NK-92 treated with Interleukin-12 subunit alpha and Interleukin-12 subunit beta, amount 100 ng/mL, for 24 hours (cell line): ENCODE measurements around the gene GRK3.

Experiments used
- DNase-seq: peaks from one replicate; lab custom pipeline; 2025; lab: John Stamatoyannopoulos, UW

The GRK3 gene

GRCh38 chr22:25663654-25664053 is 99.2 kb downstream of the GRK3 start:
- no peak for DNase-seq

DNA sequence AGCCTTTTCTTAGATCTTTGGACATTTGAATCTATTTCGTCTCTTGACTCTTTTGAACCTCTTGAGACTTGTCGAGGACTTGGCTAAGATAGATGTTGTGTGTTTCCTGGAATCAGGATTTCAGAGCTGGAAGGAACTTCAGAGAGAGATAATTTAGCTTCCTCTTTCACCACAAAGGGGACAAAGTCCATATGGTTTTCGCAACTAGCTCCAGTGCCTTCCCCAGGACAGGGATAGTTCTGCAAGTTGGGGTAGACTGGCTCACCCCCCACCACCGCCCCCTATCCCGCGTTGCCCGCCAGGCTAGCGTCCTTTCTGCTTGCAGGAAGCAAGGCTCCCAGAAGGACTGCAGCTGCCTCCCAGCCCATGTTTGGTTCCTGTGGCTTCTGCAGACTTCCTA is 101.8 kb downstream of the GRK3 start:
- no peak for DNase-seq

DNA sequence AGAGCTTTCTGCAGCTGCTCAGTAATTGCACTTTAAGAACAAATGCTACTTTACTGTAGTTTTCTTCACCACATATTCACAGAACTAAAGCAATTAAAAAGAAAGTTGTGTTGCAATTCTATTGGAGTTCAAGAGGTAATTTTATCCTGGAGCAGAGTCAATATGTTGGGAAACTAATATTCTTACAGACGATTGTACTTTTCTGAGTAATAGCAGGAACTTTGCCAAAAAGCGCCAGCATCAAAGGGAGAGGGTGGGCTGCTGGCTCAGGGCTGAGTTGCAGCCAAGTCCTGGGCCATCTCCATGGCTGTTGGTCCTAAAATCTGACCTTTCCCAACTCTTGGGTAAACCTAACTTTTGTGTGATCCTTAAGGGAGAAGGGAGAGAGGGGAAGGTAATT is 104.0 kb downstream of the GRK3 start:
- no peak for DNase-seq

- DNase-seq = no peak
These were observed 105.0 kb downstream of the GRK3 start for GRCh38 chr22:25669253-25670069.

GRCh38 chr22:25670070-25670461 is 105.6 kb downstream of the GRK3 start:
- DNase-seq = no peak

DNA sequence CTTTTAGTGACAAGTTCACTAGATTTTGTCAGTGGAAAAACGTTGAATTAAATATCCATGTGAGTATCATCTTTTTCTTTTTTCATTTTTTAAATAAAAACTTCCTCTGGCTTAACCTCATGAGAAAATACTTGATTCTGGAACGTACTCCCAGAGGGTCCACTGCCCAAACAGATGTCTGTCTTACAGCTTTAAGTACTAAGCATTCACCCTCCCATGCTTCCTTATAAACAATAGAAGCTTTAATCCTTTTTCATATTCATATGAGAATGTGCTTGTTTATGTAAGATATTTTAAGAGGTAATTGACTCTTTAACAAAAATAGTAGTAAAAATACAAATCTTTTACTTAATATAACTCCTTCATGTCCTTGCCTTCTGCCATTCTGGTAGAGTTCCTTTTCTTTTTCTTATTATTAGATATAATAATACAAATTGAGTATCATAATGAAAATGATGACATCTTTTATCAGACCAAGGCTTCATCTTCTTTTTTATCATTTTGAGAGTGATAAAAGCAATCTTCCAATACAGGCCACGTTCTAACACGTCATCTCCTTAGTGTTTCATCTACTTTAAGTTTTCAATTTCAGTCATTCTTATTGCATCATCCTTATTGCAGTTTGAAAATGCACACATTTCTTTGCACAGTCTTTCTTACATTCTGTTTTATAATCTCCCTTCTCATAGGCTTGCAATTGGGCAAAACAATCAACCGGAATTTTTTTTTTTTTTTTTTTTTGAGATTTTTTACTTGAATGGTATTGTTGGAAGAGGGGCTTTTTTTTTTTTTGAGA is 108.0 kb downstream of the GRK3 start:
- no peak for DNase-seq

DNA sequence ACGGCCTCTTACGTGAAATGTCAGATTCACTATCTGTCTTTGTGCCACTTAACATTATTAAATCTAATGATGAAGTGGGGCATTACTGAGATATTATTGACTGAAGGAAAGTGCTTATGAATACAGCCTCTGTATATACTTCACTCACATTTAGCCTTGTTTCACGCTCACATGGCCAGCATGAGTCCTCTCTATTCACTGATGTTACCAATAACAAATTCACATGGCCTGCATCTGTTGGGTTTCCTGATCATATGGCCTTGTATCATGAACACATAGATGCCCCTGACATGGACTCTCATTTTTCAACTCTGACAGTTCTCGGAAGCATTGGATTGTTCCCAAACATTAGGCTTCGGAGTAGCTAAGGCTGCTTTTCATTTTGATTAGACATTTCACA is 109.2 kb downstream of the GRK3 start:
- no peak for DNase-seq

DNA sequence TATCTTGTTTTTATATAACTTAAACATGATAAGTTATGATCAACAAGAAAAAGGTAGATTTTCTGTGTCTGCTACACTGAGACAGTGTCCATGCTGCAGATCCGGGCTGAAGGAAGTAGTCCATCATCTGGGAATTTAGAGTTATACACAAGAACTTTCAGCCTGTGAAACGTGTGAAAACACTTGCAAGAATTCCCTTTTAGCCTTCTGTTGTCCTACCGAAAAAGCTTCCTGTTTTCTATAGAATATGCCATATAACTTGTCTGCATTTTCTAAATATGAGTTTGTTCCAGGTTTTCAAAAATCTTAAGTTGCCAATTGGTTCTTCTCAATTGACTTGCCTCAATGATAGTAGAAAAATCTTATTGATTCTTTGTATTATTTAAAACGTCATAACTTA is 113.2 kb downstream of the GRK3 start:
- DNase-seq = no peak

DNA sequence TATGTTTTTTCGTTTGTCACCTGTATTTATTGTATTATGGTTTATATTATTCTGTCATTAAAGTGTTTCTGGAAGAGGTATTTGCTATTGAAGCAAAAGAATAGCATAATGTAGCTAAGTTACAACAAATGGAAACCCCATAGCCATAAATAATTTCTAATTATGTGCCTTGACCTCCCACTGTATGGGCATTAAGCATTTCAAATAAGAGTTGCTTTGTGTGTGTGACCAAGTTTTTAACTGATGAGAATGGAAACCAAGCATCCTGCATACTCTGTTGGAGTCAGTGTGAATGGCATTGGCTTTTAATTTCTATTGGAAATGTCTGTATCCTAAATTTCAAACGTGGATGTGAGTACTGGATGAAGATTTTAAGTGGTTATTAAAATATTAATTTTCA is 115.6 kb downstream of the GRK3 start:
- DNase-seq = no peak

DNA sequence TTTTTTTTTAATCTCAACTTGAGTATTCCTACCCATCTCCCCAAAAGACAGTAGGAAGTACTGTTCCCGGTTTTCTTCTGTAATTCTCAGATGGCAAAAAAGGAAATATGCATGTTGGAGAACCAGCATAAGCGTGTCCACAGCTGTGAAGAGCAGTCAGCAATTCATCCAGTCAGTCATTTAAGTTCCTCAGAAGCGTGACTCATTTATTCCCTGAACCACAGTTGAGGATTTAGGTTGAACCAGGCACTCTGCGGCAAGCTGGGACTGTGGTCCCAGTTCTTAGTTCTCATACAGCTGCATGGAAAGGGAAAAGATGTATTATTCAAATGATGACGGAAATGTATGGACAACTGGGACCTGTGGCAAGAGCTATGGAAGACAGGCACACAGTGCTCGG is 116.5 kb downstream of the GRK3 start:
- DNase-seq = no peak

- no peak for DNase-seq
These were observed 117.6 kb downstream of the GRK3 start for GRCh38 chr22:25682109-25682508.

DNA sequence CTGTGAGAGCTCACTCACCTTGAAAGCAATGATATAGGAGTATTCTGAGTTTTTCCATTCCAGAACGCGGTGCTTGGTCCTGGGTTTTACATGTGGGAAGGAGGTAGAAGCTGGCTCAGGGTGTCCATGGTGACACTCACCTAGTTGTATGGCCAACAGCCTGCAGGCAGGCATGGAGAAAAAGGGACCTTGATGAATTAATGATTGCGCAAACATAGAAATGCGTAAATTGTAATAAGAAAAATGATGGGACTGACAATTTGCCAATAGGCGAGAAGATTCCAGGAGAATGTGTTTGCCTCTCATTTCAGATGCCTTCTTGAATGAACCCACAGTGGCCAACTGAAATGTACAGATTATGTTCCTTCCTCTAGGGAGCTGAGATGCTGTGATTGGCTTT is 124.2 kb downstream of the GRK3 start:
- no peak for DNase-seq

DNA sequence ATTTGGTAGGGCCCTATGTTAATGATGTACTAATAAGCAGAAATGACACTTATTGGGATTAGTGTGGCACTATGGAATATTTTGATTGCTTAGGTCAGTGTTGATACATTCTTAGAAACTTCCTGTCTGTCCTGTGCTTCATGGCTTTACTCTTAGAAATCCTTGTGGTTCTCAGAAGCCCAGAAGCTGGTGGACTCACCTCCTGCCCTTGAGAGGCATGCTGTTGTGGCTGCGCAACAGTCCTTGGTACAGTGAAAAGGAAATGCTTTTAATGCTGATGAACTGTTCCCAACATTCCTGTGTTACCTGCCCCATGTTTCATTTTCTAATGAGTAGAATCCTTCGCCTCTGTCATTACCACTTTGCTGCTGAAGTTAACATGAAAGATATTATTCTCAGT is 125.2 kb downstream of the GRK3 start:
- no peak for DNase-seq

DNA sequence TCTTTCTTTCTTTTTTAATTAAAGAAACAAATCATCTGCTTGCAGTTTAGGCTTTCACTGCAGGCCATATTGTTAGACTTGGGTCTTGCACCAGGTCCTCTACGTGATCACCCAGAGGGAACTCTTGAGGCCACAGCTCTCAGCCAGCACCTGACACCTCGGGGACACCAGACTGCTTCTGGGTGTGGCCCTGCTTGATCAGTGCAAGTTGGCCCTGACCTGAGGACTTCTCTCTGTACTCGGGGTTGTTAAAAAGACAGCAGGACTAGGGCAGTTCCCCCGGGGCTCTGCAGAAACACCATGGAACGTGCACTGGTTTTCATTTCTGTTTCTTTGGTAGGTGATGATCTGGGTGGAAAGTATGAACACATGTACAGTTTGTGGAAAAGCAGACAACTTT is 126.3 kb downstream of the GRK3 start:
- DNase-seq = no peak

DNA sequence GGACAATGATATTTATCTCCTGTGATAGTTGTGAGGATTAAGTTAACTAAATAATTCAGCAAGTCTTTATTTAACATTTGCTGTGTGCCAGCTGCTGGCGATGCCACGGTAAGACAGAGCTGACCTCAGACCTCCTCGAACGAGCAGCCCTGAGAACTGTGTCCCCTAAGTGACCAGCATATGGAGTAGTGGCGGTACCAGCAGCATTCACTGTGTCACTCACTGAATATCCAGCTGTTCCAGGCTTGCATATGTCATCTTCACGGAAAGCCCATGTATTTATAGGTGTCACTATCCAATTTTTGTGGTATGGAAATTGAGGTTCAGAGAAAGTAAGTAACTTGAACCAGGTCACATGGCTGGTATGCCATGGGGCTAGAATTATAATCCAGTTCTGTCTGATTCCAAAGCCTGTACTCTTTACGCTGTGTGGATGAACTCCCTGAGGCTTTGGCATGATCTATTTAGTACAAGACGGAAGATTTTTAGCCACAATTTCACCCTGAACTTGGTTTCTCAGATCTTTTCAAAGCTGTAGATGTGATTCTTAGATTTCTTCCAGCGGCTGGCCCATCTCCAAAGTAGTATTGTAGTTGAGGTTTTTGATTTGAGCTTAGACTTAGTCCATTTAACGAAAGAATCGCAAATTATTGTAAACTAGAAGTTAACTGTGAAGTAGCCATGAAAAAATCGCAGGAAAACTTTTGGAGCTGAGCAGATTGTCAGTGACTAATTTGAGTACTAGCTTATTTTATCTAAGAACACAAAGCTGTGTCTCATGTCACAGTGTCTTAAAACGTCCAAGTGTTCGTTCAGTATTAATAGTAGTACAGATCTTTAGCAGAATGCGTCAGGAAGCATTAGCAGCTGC is 128.2 kb downstream of the GRK3 start:
- no peak for DNase-seq

- DNase-seq = no peak
These were observed 128.7 kb downstream of the GRK3 start for GRCh38 chr22:25693268-25693565.

DNA sequence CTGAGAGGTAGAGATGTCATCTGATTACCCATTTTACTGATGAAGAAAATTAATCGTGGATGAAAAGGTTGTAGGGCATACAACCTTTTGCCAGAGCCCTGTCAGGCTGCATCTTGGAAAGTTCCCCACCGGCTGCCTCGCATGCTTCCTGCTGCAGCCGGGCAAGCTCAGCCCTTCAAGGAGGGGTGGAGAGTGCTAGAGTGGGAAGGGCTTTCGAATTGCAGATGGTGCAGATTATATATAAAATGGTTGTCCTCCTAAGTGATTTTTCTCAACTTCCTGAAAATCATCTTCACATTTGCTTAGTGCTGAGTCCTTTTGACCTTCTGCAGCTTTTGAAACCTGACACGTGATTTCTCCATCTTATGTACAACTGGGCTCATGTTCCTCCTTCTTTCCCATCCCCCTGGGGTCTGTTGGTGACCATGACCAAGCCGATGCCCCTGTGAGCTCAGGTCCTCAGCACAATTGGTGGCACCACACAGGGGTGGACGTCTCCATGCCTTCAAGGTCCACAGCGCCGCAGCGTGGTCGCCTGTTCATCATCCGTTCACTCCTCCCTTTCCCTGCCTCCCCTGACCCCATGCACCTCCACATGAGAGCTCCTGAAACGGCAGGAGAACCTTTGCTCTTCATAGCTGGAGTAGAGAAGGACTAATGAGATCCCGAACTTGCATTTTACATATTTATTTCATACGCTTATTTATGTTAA is 129.9 kb downstream of the GRK3 start:
- DNase-seq = no peak

DNA sequence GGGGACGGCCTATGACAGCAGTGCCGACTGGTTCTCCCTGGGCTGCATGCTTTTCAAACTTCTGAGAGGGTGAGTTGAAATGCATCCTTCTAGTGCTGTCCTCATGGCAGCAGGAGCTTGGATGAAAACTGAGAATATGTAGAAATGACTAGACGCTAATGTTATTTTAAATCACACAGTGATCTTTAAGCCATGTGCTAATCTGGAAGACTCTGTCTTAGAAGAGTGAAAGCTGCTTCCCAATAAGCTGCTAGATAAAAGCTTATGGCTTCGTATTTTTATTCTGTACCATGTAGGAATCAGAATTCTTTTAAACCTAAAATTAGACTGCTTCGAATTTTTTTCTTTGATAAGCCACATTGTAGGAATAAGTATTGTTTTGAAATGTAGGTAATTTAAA is 130.7 kb downstream of the GRK3 start:
- no peak for DNase-seq

DNA sequence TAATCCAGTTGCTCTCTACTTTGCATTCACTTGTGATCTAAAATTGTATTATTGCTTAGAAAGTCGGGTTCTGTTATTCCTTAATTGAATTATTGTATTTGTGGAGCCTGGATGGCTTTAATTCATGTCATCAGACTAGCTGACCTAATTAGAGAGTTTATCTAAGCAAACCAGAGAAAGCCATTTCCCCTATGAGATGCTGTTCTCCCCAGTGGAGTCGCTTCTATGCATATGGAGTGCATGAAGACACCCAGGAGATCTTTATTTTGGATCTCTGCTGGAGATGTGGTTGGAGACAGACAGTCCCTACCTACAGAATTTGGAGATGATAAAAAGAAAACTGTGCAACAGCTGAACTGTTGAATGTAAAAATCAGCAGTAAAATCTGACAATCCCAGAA is 132.3 kb downstream of the GRK3 start:
- DNase-seq = no peak

DNA sequence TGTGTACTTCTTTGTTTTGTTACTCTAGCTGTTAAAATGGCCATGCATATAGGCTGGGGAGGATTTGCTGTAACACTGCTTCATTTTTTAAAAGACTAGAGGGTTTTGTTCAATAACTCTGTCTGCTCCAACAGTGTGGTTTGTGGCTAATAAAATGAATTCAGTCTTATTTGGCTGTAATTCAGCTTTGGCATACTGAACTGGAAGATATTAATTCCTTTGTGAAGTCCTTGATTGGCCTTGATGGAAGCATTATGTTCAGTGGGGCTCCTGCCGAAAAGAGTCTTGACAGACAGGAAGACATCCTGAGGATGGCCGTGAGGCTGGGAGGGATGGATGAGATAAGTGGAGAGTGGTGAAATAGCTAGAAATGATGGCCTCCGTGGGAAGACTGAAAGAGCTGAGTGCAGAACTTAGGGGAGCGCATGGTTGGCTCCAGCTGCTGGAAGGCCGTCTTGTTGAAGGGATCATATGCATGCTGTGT is 132.7 kb downstream of the GRK3 start:
- no peak for DNase-seq

DNA sequence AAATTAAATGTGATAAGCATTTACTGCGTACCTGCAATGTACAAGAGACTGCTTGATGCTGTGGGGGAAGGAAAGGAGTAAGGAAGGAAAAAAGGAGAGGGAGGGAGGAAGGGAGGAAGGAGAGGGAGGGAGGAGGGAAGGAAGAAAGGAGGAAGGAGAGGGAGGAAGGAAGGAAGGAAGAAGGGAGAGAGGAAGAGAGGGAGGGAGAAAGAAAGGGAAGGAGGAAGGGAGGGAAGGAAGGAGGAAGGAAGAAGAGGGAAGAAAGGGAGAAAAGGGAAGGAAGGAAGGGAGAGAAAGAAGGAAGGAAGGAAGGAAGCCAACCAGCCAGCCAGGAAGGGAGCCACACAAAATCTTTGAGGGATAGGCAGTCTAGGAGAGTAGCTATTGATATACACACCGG is 133.5 kb downstream of the GRK3 start:
- no peak for DNase-seq

DNA sequence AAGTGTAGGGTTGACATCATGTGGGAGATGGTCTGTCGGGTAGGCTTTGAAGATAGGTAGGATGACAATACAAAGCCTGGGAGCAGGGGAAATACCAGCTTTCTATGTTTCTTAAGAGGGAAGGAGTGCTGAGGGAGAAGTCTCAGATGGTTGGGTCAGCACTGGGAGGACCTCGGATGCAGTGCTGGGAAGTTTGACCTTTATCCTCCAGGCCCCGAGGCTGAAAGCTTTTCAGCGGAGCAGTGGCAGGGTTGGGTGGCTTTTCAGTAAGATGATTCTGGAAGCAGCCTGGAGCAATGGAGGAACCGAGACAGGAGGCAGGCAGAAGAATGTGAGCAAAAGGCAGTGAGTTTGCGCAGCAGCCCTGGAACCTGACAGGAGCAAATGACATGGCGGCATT is 134.0 kb downstream of the GRK3 start:
- DNase-seq = no peak
